GM21528 (cell line): Measurements from ENCODE around the gene CHCHD6.
"Not testable (repeated sequence)": the region's sequence is repeated elsewhere in the genome, so short reads cannot be mapped to it uniquely, and the experiment has no call there.

Experiments
- ATAC-seq: cut with Tn5 transposase; IDR thresholded peaks from one replicate; pipeline ENCODE4 v1.9.1; 2021; ENCODE audit warnings: mild to moderate bottlenecking, moderate library complexity; ENCODE audit not compliant: unreplicated experiment, low FRiP score

The CHCHD6 gene

DNA sequence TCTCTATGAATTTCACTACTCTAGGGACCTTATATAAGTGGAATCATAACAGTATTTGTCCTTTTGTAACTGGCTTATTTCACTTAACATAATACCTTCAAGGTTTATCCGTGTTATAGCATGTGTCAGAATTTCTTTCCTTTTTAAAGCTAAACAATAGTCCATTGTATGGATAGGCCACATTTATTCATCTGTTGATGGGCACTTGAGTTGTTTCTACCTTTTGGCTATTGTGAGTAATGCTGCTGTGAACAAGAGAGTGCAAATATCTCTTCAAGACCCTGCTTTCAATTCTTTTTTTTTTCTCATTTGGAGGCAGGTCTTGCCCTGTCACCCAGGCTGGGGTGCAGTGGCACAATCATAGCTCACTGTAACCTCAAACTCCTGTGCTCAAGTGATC lies 56.5 kb downstream of the CHCHD6 start:
- no peak for ATAC-seq

DNA sequence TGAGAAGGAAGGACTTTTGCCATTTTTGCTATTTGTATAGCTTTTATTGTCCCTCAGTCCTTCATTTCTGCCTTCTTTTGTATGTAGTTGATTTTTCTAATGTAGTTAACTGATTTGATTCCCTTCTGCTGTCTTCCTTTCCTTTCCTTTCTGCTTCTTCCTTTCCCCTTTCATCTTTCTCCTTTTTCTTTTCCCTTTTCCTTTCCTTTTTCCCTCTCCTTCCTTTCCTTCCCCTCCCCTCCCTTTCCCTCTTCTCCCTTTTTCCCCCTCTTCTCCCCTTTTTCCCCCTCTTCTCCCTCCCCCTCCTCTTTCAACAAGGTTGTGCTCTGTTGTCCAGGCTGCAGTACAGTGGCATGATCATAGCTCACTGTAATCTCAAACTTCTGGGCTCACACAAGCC lies 59.0 kb downstream of the CHCHD6 start:
- no peak for ATAC-seq

DNA sequence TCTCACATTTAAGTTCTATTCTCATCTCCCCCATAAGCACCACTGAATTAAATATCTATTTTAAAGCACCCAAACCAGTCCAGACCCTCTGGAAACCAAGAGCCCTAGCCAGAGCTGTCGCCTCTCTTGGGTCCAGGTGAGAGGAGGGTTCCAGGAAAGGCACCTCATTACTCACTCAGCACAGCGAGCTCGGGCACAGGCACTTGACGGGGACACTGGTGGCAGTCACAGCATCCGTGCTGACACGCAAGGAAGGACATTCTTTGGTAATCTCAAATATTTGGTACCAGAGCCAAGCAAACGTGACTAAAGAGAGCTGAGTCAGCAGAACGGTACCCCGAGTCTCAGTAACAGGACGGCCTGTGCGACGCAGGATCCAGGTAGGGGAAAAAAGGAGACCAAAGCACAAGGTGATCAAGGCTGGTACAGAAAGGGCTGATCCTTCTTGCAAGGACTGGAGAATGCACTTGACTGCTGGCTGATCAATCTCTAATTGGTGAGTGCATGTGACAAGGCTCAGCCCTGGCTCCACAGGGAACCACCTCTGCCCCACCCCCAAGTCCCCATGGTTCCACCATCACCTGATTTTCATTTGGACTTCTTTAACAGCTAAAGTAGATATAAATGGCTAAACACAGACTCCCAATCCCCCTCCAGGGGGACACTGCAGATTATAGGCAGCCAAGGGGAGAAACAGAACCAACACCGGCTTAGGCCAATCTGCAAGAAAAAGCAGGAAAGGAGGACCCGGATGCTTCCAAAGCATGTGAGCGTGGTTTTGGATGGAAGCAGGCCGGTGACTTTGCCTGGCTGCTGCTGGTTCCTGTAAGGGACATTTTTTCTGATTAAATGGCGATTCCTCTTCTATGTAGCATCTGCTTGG lies 61.4 kb downstream of the CHCHD6 start:
- ATAC-seq, result no peak

- ATAC-seq, result no peak
Observed at GRCh38 chr3:126766653-126767052, 62.6 kb downstream of the CHCHD6 start.

DNA sequence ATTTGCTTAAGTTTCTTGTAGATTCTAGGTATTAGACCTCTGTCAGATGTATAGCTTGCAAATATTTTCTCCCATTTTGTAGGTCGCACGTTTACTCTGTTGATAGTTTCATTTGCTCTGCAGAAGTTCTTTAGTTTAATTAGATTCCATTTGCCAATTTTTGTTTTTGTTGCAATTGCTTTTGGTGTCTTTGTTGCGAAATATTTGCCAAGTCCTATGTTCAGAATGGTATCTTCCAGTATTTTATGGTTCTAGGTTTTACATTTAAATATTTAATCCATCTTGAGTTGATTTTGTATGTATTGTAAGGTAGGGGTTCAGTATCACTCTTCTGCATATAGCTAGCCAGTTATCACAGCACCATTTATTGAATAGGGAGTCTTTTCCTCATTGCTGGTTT lies 64.9 kb downstream of the CHCHD6 start:
- ATAC-seq, result no peak

GRCh38 chr3:126770096-126770495 lies 66.1 kb downstream of the CHCHD6 start:
- no peak for ATAC-seq

- ATAC-seq, result no peak
Observed at GRCh38 chr3:126773167-126773566, 69.1 kb downstream of the CHCHD6 start.

- ATAC-seq, result no peak
Observed at GRCh38 chr3:126773783-126774182, 69.7 kb downstream of the CHCHD6 start.

DNA sequence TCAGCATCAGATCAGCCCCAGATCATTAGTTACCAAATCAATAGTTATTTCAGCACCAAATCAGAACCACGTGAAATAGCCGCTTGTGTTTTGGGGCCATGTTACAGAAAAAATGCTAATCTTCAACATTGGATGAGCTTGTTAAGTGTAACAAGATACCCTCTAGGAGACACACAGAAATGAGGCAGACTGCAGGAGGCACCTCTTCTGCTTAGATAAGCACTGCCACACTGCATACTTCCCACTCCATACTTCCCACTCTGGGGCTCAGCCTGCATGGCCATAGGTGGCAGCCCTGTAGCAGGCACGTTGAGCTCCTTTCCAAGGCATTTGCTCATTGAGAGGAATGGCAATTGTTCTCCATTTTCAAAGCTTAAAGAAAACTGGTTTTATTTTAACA lies 73.3 kb downstream of the CHCHD6 start:
- ATAC-seq, result no peak

GRCh38 chr3:126780666-126781065 lies 76.6 kb downstream of the CHCHD6 start:
- ATAC-seq, result no peak

DNA sequence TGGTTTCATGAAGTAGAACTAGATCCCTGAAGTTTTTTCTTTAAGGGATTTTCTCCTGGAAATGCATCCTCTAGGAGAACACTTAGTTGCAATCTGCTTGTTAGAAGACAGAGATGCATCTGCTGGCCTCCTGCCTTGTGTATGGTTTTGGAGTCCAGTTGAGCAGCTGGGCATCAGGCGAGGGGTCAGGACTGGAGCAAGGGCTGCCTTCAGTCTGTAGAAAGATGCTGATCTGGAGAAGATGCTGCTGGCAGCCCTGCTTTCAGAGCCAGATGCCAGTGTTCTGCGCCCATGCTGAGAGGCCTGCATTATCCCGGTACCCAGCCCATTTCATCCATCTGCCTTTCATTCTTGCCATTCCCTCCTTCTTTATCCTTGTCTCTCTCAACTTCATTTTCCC lies 77.4 kb downstream of the CHCHD6 start:
- no peak for ATAC-seq

DNA sequence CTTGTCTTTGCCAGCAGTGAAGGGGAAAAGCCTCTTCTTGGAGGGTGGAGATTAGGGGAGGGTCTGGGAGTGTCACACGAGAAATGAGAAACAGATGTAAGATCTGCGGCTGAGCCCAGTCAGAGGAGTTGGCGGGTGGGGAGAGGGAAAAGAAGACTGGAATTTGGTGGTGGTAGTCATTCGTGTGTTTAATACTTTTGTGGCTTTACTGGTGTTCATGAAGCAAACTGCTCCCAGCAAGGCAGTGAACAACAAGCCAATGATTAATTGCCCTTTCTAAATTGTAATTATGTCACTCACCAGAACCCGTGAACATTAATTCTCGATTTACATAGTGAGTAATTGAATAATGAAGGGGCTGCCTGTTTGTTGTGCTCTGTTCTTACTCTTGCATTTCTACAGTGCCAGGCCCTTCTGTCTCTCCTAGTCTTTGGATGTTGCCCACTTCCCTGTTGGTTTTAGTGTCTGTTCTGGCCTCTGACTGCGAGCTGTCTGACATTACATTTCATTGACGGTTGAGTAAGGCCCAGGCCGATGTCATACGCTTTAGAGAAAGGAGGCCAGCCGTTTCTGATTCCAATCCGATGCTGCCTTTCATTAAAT lies 78.0 kb downstream of the CHCHD6 start:
- ATAC-seq, result no peak

DNA sequence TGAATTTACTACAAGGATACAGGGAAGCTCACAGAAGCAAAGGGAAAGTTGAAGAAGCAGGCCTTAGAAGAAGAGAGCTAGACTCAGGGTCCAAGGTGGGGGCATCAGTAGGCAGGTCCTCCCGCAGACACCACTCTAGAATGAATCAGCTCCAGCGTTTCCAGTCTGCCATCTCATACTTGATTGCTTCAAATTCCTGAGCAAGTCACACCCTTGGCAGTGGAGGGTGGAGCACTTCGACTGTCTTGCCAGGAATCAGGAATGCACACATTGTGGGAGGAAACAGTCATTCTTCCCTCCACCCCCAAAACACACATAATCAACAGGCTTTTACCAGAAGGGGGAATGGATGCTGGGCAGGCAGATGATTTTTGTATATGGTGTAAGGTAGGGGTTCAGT lies 78.5 kb downstream of the CHCHD6 start:
- ATAC-seq, result no peak

DNA sequence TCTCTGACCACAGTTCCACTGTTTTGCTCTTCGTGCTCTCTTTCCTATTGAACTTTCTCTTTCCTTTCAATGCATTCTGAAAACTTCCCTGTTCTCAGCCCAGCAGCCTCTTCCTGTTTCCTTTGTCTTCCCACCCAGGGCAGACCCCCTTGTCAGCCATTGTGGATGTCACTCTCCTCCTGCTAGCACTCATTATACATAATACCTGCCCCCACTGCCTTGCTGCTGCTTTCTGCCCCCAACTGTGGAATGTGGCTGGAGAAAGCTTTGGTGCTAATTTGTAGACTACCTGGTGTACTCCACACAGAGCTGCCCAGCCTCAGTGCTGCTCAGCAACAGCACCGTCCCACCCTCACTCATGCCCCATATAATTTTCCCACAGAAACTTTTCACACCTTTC lies 80.2 kb downstream of the CHCHD6 start:
- no peak for ATAC-seq

DNA sequence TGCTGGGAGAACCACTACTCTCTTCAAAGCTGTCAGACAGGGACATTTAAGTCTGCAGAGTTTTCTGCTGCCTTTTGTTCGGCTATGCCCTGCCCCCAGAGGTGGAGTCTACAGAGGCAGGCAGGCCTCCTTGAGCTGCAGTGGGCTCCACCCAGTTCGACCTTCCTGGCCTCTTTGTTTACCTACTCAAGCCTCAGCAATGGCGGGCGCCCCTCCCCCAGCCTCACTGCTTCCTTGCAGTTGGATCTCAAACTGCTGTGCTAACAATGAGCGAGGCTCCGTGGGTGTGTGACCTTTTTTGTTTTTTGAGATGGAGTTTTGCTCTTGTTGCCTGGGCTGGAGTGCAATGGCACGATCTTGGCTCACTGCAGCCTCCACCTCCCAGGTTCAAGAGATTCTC lies 87.3 kb downstream of the CHCHD6 start:
- not testable (repeated sequence) for ATAC-seq

GRCh38 chr3:126792998-126793397 lies 89.0 kb downstream of the CHCHD6 start:
- no peak for ATAC-seq

- ATAC-seq, result no peak
Observed at GRCh38 chr3:126797563-126797962, 93.5 kb downstream of the CHCHD6 start.

DNA sequence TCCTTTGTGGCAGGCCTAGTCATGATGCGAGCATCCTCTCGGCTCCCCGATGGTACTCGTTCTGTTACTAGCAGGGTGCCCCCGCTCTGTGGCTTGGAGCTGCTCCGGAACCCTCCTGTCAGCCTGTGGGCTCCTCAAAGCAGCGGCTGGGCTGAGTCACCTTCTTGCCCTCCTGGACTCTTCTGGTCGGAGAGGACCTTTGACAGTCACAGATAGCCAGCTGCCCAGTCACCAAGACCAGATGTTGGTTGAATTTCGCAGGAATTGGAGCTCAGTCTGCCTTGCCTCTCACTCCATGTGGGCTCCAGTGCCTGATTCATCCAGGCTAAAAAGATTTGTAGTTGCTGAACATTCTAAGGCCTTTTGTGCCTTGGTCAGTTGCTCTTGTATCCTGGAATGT lies 94.5 kb downstream of the CHCHD6 start:
- ATAC-seq, result no peak

- ATAC-seq, result no peak
Observed at GRCh38 chr3:126799099-126799498, 95.1 kb downstream of the CHCHD6 start.

GRCh38 chr3:126801312-126801711 lies 97.3 kb downstream of the CHCHD6 start:
- not testable (repeated sequence) for ATAC-seq

GRCh38 chr3:126807795-126808194 lies 103.8 kb downstream of the CHCHD6 start:
- no peak for ATAC-seq

- no peak for ATAC-seq
Observed at GRCh38 chr3:126811530-126811929, 107.5 kb downstream of the CHCHD6 start.
